ENCODE measurements around the gene NTN1.
"Not testable (repeated sequence)": the region's sequence is repeated elsewhere in the genome, so short reads cannot be mapped to it uniquely, and the experiment has no call there.

NTN1 gene

GRCh38 chr17:9094193-9094592 lies 72.9 kb downstream of the NTN1 start:
- DNase-seq, result no peak

- no peak for DNase-seq
Measured at GRCh38 chr17:9095390-9095789, 74.1 kb downstream of the NTN1 start.

GRCh38 chr17:9098242-9098825 lies 77.0 kb downstream of the NTN1 start:
- no peak for DNase-seq

- DNase-seq, result no peak
Measured at GRCh38 chr17:9101356-9101755, 80.0 kb downstream of the NTN1 start.

- not testable (repeated sequence) for DNase-seq
Measured at GRCh38 chr17:9103193-9103592, 81.9 kb downstream of the NTN1 start.

GRCh38 chr17:9104370-9105041 lies 83.2 kb downstream of the NTN1 start:
- no peak for DNase-seq

GRCh38 chr17:9105068-9105868 lies 84.0 kb downstream of the NTN1 start:
- DNase-seq, result no peak

- DNase-seq, result not testable (repeated sequence)
Measured at GRCh38 chr17:9106278-9106677, 85.0 kb downstream of the NTN1 start.

GRCh38 chr17:9107527-9107926 lies 86.2 kb downstream of the NTN1 start:
- DNase-seq, result no peak

- no peak for DNase-seq
Measured at GRCh38 chr17:9108146-9108545, 86.8 kb downstream of the NTN1 start.

GRCh38 chr17:9109933-9110332 lies 88.6 kb downstream of the NTN1 start:
- no peak for DNase-seq

- DNase-seq, result no peak
Measured at GRCh38 chr17:9110501-9110900, 89.2 kb downstream of the NTN1 start.

GRCh38 chr17:9115214-9116191 lies 94.2 kb downstream of the NTN1 start:
- peak; percentile 5 for DNase-seq

GRCh38 chr17:9116311-9116835 lies 95.1 kb downstream of the NTN1 start:
- no peak for DNase-seq

- no peak for DNase-seq
Measured at GRCh38 chr17:9116861-9117568, 95.7 kb downstream of the NTN1 start.

GRCh38 chr17:9120471-9120870 lies 99.2 kb downstream of the NTN1 start:
- no peak for DNase-seq

GRCh38 chr17:9121186-9121820 lies 100.0 kb downstream of the NTN1 start:
- no peak for DNase-seq

- DNase-seq, result no peak
Measured at GRCh38 chr17:9123594-9124553, 102.6 kb downstream of the NTN1 start.

GRCh38 chr17:9124554-9124935 lies 103.2 kb downstream of the NTN1 start:
- DNase-seq, result no peak

- no peak for DNase-seq
Measured at GRCh38 chr17:9125722-9126121, 104.4 kb downstream of the NTN1 start.

Measured in stimulated activated naive CD4-positive, alpha-beta T cell treated with Interleukin-2 at 50 U/mL for 16 hours (primary cell).